Peyer's patch (tissue), 4 donors: ENCODE data around the gene ATG10.

Experiments used
- POLR2A ChIP-seq, 2 donors: fragments of 450-650 bp; IDR thresholded peaks; one replicate each; pipeline ENCODE4 v1.5.1; 2017; ENCODE audit warnings: antibody characterized with exemption in 2 of 2, mild to moderate bottlenecking in 2 of 2, moderate library complexity in 2 of 2
- TF ChIP-seq, protein P1 (sequence below), 6 experiments: fragments of 450-650 bp in 4 of 6; fragments of 200-600 bp in 2 of 6; sonication (generic) in 1 of 6; IDR thresholded peaks; one replicate each; pipeline ENCODE4 v1.5.1; 2017 to 2019; ENCODE audit warnings: antibody characterized with exemption in 6 of 6, mild to moderate bottlenecking in 3 of 6, moderate library complexity in 1 of 6

DNA sequence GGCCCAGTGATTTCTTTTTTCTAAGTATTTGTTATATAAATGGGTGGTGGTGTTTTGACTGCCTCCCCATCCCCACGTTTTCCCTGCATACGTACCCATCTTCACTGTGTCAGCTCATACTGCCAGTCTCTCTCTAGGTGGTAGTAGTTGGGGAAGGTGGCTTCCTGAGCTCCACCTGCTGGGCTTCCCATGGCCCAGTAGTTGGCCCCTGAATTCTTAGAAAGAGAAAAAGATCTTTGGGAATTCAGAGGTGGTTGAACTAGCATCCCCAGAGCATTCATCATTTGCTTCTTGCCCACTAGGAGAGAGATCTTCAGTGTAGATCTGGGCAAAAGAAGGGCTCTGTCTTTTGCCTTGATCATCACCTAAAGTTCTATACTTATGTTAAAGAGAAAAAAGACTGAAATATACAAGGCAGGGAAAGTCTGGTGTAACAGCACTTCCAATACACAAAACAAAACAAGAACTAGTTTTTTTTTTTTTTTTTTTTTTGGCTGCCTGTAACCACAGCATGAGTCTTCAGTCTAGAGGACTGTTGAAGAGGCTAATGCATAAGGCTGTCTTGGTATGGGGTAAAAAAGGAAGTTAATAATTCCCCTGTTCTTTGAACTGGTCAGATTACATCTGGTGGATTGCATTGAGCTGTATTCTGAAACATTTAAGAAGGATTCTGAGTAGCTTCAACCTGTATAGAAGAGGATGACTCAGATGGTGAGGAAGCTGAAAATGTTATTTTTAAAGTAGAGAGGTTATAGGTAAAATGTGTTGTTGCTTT lies 128.7 kb downstream of the ATG10 start:
- TF ChIP-seq, protein P1, sequence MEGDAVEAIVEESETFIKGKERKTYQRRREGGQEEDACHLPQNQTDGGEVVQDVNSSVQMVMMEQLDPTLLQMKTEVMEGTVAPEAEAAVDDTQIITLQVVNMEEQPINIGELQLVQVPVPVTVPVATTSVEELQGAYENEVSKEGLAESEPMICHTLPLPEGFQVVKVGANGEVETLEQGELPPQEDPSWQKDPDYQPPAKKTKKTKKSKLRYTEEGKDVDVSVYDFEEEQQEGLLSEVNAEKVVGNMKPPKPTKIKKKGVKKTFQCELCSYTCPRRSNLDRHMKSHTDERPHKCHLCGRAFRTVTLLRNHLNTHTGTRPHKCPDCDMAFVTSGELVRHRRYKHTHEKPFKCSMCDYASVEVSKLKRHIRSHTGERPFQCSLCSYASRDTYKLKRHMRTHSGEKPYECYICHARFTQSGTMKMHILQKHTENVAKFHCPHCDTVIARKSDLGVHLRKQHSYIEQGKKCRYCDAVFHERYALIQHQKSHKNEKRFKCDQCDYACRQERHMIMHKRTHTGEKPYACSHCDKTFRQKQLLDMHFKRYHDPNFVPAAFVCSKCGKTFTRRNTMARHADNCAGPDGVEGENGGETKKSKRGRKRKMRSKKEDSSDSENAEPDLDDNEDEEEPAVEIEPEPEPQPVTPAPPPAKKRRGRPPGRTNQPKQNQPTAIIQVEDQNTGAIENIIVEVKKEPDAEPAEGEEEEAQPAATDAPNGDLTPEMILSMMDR (IDR thresholded peaks at IDR 0.05) = no peak
- TF ChIP-seq POLR2A (IDR thresholded peaks at IDR 0.05) = no peak
